Body of pancreas (tissue), 4 donors: ENCODE measurements around the gene GEMIN4.
"Not testable (repeated sequence)": the region's sequence is repeated elsewhere in the genome, so short reads cannot be mapped to it uniquely, and the experiment has no call there.

Source experiments
- POLR2A ChIP-seq, 3 donors: fragments of 450-650 bp; IDR thresholded peaks; one replicate each; pipeline ENCODE4 v1.6.1; 2016; ENCODE audit warnings: antibody characterized with exemption in 3 of 3, mild to moderate bottlenecking in 2 of 3
- TF ChIP-seq, protein P1 (sequence below), 7 experiments: fragments of 450-650 bp in 4 of 7; fragments of 200-600 bp in 3 of 7; sonication (generic) in 3 of 7; IDR thresholded peaks; one replicate each; pipeline ENCODE4 v1.5.1; 2016 to 2019; ENCODE audit warnings: antibody characterized with exemption in 7 of 7

GRCh38 chr17:749359-749758 is 2.7 kb downstream of the GEMIN4 start:
- TF ChIP-seq, protein P1, sequence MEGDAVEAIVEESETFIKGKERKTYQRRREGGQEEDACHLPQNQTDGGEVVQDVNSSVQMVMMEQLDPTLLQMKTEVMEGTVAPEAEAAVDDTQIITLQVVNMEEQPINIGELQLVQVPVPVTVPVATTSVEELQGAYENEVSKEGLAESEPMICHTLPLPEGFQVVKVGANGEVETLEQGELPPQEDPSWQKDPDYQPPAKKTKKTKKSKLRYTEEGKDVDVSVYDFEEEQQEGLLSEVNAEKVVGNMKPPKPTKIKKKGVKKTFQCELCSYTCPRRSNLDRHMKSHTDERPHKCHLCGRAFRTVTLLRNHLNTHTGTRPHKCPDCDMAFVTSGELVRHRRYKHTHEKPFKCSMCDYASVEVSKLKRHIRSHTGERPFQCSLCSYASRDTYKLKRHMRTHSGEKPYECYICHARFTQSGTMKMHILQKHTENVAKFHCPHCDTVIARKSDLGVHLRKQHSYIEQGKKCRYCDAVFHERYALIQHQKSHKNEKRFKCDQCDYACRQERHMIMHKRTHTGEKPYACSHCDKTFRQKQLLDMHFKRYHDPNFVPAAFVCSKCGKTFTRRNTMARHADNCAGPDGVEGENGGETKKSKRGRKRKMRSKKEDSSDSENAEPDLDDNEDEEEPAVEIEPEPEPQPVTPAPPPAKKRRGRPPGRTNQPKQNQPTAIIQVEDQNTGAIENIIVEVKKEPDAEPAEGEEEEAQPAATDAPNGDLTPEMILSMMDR (IDR thresholded peaks at IDR 0.05), result not testable (repeated sequence)
- TF ChIP-seq POLR2A (IDR thresholded peaks at IDR 0.05), result not testable (repeated sequence)
